ENCODE data around the gene KCTD18. TPM values are rescaled to one million over a fixed set of nuclear protein-coding genes. Genes with fewer than 3 reads are reported as not detected.

Gene KCTD18
- total RNA-seq, 1 donor from 2014 or later, result 18.5 TPM

DNA sequence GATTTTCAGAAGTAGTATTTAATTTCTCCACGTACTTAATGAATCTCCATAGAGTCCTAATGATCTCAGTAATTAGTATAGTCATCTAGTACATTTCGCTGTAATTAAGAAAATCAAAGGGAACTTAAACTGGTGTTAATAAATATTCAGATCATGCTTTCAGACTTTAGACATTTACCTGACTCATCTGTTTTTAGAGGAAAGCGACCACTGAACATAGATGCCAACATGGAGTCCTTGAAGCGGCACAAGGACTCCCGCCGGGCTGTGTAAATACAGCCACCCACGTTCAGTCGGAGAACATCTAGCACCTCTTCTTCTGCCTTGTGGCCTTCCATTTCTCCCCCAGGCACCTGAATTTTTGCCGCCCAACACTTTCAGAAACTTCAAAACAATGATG, 3.2 kb downstream of the KCTD18 start:
- TF ChIP-seq, protein P1, sequence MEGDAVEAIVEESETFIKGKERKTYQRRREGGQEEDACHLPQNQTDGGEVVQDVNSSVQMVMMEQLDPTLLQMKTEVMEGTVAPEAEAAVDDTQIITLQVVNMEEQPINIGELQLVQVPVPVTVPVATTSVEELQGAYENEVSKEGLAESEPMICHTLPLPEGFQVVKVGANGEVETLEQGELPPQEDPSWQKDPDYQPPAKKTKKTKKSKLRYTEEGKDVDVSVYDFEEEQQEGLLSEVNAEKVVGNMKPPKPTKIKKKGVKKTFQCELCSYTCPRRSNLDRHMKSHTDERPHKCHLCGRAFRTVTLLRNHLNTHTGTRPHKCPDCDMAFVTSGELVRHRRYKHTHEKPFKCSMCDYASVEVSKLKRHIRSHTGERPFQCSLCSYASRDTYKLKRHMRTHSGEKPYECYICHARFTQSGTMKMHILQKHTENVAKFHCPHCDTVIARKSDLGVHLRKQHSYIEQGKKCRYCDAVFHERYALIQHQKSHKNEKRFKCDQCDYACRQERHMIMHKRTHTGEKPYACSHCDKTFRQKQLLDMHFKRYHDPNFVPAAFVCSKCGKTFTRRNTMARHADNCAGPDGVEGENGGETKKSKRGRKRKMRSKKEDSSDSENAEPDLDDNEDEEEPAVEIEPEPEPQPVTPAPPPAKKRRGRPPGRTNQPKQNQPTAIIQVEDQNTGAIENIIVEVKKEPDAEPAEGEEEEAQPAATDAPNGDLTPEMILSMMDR (IDR thresholded peaks at IDR 0.05), result no peak
- DNase-seq, result no peak
- H3K27me3 Mint-ChIP-seq, result no peaks in the 10 kb centered on the region
- ChIA-PET CTCF (no interaction called here), POLR2A (no interaction called here)
- no peaks in the 10 kb centered on the region for H3K9me3 Mint-ChIP-seq
- no peak overlapping the region for H3K27ac Mint-ChIP-seq
- H3K4me1 Mint-ChIP-seq, result peaks cover 27% of the 10 kb centered on the region
- ATAC-seq (ENCODE audit: low read depth), result no peak
- H3K4me3 Mint-ChIP-seq, result no peak overlapping the region
- peaks cover 35% of the 10 kb centered on the region for H3K36me3 Mint-ChIP-seq (ENCODE audit: low read depth)
- intact Hi-C loops (cut with micrococcal nuclease), result loop anchor here (5.0 kb wide), 1 partner anchor 306 kb away; the partner anchor contains the start of gene BZW1

DNA sequence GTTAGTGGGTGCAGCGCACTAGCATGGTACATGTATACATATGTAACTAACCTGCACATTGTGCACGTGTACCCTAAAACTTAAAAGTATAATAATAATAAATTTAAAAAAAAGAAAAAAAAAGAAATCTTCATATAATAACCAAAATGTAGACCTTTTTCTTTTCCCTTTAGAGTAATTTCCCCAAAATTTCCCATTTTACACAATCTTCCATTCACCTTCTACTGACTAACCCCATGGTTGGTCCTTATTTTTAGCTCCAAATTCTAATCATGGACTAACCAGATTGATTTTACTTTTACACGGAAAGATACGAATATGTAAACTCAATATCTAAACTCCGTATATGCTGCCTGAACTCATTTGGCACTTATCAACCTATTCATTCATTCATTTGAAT, 7.7 kb downstream of the KCTD18 start:
- Mint-ChIP-seq H3K27ac (no peak overlapping the region), H3K36me3 (ENCODE audit: low read depth) (peaks cover 54% of the 10 kb centered on the region), H3K4me3 (no peak overlapping the region), H3K27me3 (no peaks in the 10 kb centered on the region), H3K4me1 (peaks cover 9% of the 10 kb centered on the region), H3K9me3 (no peaks in the 10 kb centered on the region)
- DNase-seq, result no peak
- TF ChIP-seq, protein P1 (IDR thresholded peaks at IDR 0.05), result no peak
- CTCF ChIA-PET, result no interaction called here
- no peak for ATAC-seq (ENCODE audit: low read depth)
- intact Hi-C loops (cut with micrococcal nuclease), result no loop called here
- POLR2A ChIA-PET, result no interaction called here

DNA sequence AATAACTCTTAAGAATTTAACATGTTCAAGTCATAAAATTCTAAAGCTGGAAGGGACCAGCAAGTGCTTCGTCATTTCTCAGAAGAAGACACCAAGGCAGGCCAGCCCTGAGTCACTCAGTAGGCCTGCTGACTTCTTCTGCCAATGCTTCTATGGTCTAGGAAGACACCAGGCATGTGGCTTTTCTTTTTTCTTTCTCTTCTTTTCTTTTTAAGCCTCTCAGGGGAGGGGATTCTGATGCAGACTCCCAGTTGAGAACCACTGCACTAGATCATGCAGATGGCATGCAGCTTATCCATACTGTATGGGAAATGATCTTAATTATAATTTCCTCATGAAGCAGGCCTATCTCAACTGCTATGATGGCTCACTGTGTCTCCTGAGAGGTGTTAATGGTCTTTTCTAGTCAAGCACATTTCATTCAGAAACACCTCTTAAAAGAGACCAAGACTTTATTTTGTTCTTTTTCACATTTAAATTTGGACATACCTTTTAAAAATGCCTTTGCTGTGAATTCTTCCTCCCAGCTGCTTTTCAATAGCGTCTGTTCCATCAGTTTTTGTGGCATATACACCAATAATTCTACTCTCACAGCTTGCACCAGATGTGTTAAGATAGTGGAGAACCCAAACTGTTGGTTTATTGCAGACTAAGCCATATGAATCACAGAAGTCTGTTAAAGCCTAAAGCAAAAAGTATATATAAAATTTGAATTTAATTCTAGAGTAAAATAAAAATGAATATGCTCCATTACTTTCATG, 11.3 kb downstream of the KCTD18 start:
- H3K9me3 Mint-ChIP-seq, result no peaks in the 10 kb centered on the region
- DNase-seq (no peak), ATAC-seq (ENCODE audit: low read depth) (no peak)
- TF ChIP-seq, protein P1 (IDR thresholded peaks at IDR 0.05), result no peak
- no peaks in the 10 kb centered on the region for H3K27me3 Mint-ChIP-seq
- no peaks in the 10 kb centered on the region for H3K4me1 Mint-ChIP-seq
- ChIA-PET CTCF (no interaction called here), POLR2A (no interaction called here)
- intact Hi-C loops (cut with micrococcal nuclease), result no loop called here
- H3K36me3 Mint-ChIP-seq (ENCODE audit: low read depth), result peaks cover 66% of the 10 kb centered on the region
- H3K4me3 Mint-ChIP-seq, result no peak overlapping the region
- no peak overlapping the region for H3K27ac Mint-ChIP-seq

DNA sequence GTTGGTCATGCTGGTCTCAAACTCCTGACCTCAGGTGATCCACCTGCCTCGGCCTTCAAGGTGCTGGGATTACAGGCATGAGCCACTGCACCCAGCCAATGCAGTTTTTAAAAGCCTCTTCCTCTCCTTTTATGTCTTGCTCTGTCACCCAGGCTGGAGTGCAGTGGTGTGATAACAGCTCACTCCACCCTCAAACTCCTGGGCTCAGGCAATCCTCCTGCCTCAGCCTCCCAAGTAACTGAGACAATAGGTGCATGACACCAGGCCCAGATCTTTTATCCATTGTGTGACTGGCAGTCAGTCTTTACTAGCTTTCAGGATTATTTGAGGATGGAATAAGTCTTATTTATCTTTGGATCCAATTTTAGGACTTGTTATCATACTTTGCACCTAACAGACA, 13.2 kb downstream of the KCTD18 start:
- no peak overlapping the region for H3K27ac Mint-ChIP-seq
- H3K4me3 Mint-ChIP-seq, result no peak overlapping the region
- H3K9me3 Mint-ChIP-seq, result no peaks in the 10 kb centered on the region
- H3K4me1 Mint-ChIP-seq, result no peaks in the 10 kb centered on the region
- TF ChIP-seq, protein P1 (IDR thresholded peaks at IDR 0.05), result no peak
- DNase-seq (no peak), ATAC-seq (ENCODE audit: low read depth) (no peak)
- H3K36me3 Mint-ChIP-seq (ENCODE audit: low read depth), result peaks cover 70% of the 10 kb centered on the region
- ChIA-PET POLR2A (no interaction called here), CTCF (no interaction called here)
- intact Hi-C loops (cut with micrococcal nuclease), result no loop called here
- H3K27me3 Mint-ChIP-seq, result no peaks in the 10 kb centered on the region

DNA sequence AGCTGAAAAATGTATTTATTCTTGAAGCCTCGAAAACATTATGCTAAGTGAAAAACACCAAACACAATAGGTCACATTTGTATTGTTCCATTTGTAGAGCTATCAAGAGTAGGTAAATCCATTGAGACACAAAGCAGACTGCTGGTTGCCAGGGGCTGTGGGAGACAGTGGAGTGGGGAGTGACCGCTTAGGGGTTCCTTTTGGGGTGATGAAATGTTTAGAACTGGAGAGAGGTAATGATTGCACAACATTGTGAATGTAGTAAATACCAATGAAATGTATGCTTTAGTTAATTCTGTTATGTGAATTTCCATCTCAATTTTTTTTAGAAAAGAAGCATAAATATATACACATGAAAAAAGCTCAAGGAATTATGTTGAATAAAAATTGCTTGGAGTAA, 15.8 kb downstream of the KCTD18 start:
- ChIA-PET CTCF (no interaction called here), POLR2A (no interaction called here)
- no peaks in the 10 kb centered on the region for H3K9me3 Mint-ChIP-seq
- ATAC-seq (ENCODE audit: low read depth) (no peak), DNase-seq (no peak)
- no peak overlapping the region for H3K27ac Mint-ChIP-seq
- TF ChIP-seq, protein P1 (IDR thresholded peaks at IDR 0.05), result no peak
- H3K36me3 Mint-ChIP-seq (ENCODE audit: low read depth), result peaks cover 89% of the 10 kb centered on the region
- H3K4me3 Mint-ChIP-seq, result no peak overlapping the region
- H3K4me1 Mint-ChIP-seq, result no peaks in the 10 kb centered on the region
- intact Hi-C loops (cut with micrococcal nuclease), result no loop called here
- H3K27me3 Mint-ChIP-seq, result no peaks in the 10 kb centered on the region

Data from activated B cell treated with CpG ODN at 0.5 μM for 24 hours (primary cell).